ENCODE data around the gene NFXL1.

Gene NFXL1

GRCh38 chr4:47837094-47837907, 77.1 kb downstream of the NFXL1 start:
- TF ChIP-seq REST (IDR thresholded peaks at IDR 0.05; ENCODE audit: insufficient read depth in 1 of 2, low read depth in 2 of 2, low read length in 2 of 2): no peak
- no peak for TF ChIP-seq FOXP2 (optimal IDR thresholded peaks at IDR 0.05; ENCODE audit: borderline replicate concordance, extremely low read depth, extremely low read length, insufficient read depth)
- no peak for TF ChIP-seq TAF1 (IDR thresholded peaks at IDR 0.05; ENCODE audit: borderline replicate concordance, insufficient read depth, low read length)
- no peak for TF ChIP-seq POLR2AphosphoS5 (IDR thresholded peaks at IDR 0.05; ENCODE audit: low read depth, low read length)
- TF ChIP-seq SIN3A (IDR thresholded peaks at IDR 0.05; ENCODE audit: borderline replicate concordance, insufficient read depth, low read length): no peak

- TF ChIP-seq FOXP2 (optimal IDR thresholded peaks at IDR 0.05; ENCODE audit: borderline replicate concordance, extremely low read depth, extremely low read length, insufficient read depth) (no peak), TAF1 (IDR thresholded peaks at IDR 0.05; ENCODE audit: borderline replicate concordance, insufficient read depth, low read length) (no peak), SIN3A (IDR thresholded peaks at IDR 0.05; ENCODE audit: borderline replicate concordance, insufficient read depth, low read length) (no peak), REST (IDR thresholded peaks at IDR 0.05; ENCODE audit: insufficient read depth in 1 of 2, low read depth in 2 of 2, low read length in 2 of 2) (no peak), POLR2AphosphoS5 (IDR thresholded peaks at IDR 0.05; ENCODE audit: low read depth, low read length) (no peak)
Measured at GRCh38 chr4:47836641-47837093, 77.7 kb downstream of the NFXL1 start.

GRCh38 chr4:47835494-47835893, 78.9 kb downstream of the NFXL1 start:
- TF ChIP-seq REST (IDR thresholded peaks at IDR 0.05; ENCODE audit: insufficient read depth in 1 of 2, low read depth in 2 of 2, low read length in 2 of 2) (no peak), TAF1 (IDR thresholded peaks at IDR 0.05; ENCODE audit: borderline replicate concordance, insufficient read depth, low read length) (no peak), POLR2AphosphoS5 (IDR thresholded peaks at IDR 0.05; ENCODE audit: low read depth, low read length) (no peak), FOXP2 (optimal IDR thresholded peaks at IDR 0.05; ENCODE audit: borderline replicate concordance, extremely low read depth, extremely low read length, insufficient read depth) (no peak), SIN3A (IDR thresholded peaks at IDR 0.05; ENCODE audit: borderline replicate concordance, insufficient read depth, low read length) (no peak)

- no peak for TF ChIP-seq SIN3A (IDR thresholded peaks at IDR 0.05; ENCODE audit: borderline replicate concordance, insufficient read depth, low read length)
- TF ChIP-seq REST (IDR thresholded peaks at IDR 0.05; ENCODE audit: insufficient read depth in 1 of 2, low read depth in 2 of 2, low read length in 2 of 2): no peak
- TF ChIP-seq TAF1 (IDR thresholded peaks at IDR 0.05; ENCODE audit: borderline replicate concordance, insufficient read depth, low read length): no peak
- TF ChIP-seq FOXP2 (optimal IDR thresholded peaks at IDR 0.05; ENCODE audit: borderline replicate concordance, extremely low read depth, extremely low read length, insufficient read depth): no peak
- TF ChIP-seq POLR2AphosphoS5 (IDR thresholded peaks at IDR 0.05; ENCODE audit: low read depth, low read length): no peak
Measured at GRCh38 chr4:47831026-47831679, 83.2 kb downstream of the NFXL1 start.

Measured in PFSK-1 (cell line).